ENCODE data around the gene SCN2A. TPM values are rescaled to one million over a fixed set of nuclear protein-coding genes. Genes with fewer than 3 reads are reported as not detected.

The SCN2A gene
- total RNA-seq, 1 donor from 2014 or later: 1.7 TPM

- no peak for DNase-seq (ENCODE audit: low spot score)
These were observed 181.0 kb downstream of the SCN2A start for GRCh38 chr2:165420231-165420630.

GRCh38 chr2:165423081-165423480 is 183.9 kb downstream of the SCN2A start:
- DNase-seq (ENCODE audit: low spot score): no peak

GRCh38 chr2:165425556-165425955 is 186.3 kb downstream of the SCN2A start:
- no peak for DNase-seq (ENCODE audit: low spot score)

- DNase-seq (ENCODE audit: low spot score): no peak
These were observed 188.5 kb downstream of the SCN2A start for GRCh38 chr2:165427686-165428085.

- no peak for DNase-seq (ENCODE audit: low spot score)
These were observed 189.7 kb downstream of the SCN2A start for GRCh38 chr2:165428926-165429325.

- no peak for DNase-seq (ENCODE audit: low spot score)
These were observed 191.8 kb downstream of the SCN2A start for GRCh38 chr2:165431014-165431413.

GRCh38 chr2:165432234-165432966 is 193.2 kb downstream of the SCN2A start:
- DNase-seq (ENCODE audit: low spot score): no peak

GRCh38 chr2:165434865-165435496 is 195.8 kb downstream of the SCN2A start:
- DNase-seq (ENCODE audit: low spot score): no peak

GRCh38 chr2:165435611-165436010 is 196.4 kb downstream of the SCN2A start:
- no peak for DNase-seq (ENCODE audit: low spot score)

GRCh38 chr2:165436559-165436958 is 197.3 kb downstream of the SCN2A start:
- DNase-seq (ENCODE audit: low spot score): no peak

- DNase-seq (ENCODE audit: low spot score): no peak
These were observed 201.2 kb downstream of the SCN2A start for GRCh38 chr2:165440367-165440766.

Other genes starting within 250 kb of the SCN2A start
- gene SCN3A, start 35.4 kb upstream of the SCN2A start, total RNA-seq: 0.43 TPM
- 7.1 TPM for gene CSRNP3, start 230.3 kb downstream of the SCN2A start, total RNA-seq

All from mucosa of gallbladder (tissue), 1 donor.